Gastroesophageal sphincter (tissue), 3 donors: ENCODE results near the gene GOLGA6L7.
"Not testable (repeated sequence)": the region's sequence is repeated elsewhere in the genome, so short reads cannot be mapped to it uniquely, and the experiment has no call there.

Experiments
- EP300 ChIP-seq: sonication (generic); formaldehyde crosslinking; IDR thresholded peaks from one replicate; pipeline ENCODE4 v1.6.1; 2017; ENCODE audit warnings: antibody characterized with exemption, mild to moderate bottlenecking
- POLR2A ChIP-seq, 2 donors: fragments of 450-650 bp; IDR thresholded peaks; one replicate each; pipeline ENCODE4 v1.6.1; 2017; ENCODE audit warnings: antibody characterized with exemption in 2 of 2, mild to moderate bottlenecking in 2 of 2, moderate library complexity in 1 of 2
- POLR2AphosphoS5 ChIP-seq: sonication (generic); formaldehyde crosslinking; IDR thresholded peaks from one replicate; pipeline ENCODE4 v1.6.1; 2017; ENCODE audit warnings: antibody characterized with exemption
- TF ChIP-seq, protein P1 (sequence below), 4 experiments: fragments of 200-600 bp in 2 of 4; fragments of 450-650 bp in 2 of 4; sonication (generic) in 1 of 4; IDR thresholded peaks; one replicate each; pipeline ENCODE4 v1.5.1; 2017 to 2019; ENCODE audit warnings: antibody characterized with exemption in 4 of 4, mild to moderate bottlenecking in 2 of 4, moderate library complexity in 2 of 4

DNA sequence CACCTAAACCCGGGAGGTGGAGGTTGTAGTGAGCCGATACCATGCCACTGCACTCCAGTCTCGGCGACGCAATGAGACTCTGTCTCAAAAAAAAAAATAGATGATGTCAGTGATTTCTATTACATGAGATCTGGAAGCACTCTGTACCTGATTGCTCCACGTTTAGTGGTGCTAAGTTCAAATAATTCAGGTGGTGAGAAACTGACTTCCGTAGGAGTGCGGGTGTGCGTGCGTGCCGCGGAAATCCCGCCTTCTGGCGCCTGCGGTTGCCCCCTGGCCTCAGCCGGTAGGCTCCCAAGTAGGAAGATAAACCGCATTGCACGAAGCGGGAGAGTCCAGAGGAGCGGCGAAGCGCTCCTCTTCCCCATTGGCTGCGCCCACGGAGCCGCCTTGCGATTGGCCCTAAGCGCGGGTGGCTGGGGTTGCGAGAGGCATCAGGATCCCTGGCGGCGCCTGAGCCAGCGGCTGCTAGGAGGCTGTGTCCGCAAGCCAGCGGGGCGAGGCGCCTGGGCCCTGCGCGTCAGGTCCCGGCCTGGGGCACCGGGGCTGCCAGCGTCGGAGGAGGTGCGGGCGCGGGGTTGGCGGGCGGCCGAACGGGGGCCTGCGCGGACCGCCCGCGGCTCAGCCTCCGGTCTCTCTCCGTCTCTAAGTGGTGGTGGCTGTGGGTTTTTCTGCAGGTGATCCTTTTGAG, 16.4 kb downstream of the GOLGA6L7 start:
- TF ChIP-seq, protein P1, sequence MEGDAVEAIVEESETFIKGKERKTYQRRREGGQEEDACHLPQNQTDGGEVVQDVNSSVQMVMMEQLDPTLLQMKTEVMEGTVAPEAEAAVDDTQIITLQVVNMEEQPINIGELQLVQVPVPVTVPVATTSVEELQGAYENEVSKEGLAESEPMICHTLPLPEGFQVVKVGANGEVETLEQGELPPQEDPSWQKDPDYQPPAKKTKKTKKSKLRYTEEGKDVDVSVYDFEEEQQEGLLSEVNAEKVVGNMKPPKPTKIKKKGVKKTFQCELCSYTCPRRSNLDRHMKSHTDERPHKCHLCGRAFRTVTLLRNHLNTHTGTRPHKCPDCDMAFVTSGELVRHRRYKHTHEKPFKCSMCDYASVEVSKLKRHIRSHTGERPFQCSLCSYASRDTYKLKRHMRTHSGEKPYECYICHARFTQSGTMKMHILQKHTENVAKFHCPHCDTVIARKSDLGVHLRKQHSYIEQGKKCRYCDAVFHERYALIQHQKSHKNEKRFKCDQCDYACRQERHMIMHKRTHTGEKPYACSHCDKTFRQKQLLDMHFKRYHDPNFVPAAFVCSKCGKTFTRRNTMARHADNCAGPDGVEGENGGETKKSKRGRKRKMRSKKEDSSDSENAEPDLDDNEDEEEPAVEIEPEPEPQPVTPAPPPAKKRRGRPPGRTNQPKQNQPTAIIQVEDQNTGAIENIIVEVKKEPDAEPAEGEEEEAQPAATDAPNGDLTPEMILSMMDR (IDR thresholded peaks at IDR 0.05) = peak in 1 of 4 experiments; percentile 3
- not testable (repeated sequence) for TF ChIP-seq POLR2A (IDR thresholded peaks at IDR 0.05); POLR2AphosphoS5; EP300
